Measurements from ENCODE around the gene RDX. TPM values are rescaled to one million over a fixed set of nuclear protein-coding genes. Genes with fewer than 3 reads are reported as not detected.

Gene RDX
- total RNA-seq, 4 donors from 2014 or later, result 26.5 to 42.3 (median 32.6) TPM

- no peak for DNase-seq (ENCODE audit: low spot score in 2 of 2)
- TF ChIP-seq POLR2A (IDR thresholded peaks at IDR 0.05), result no peak
- TF ChIP-seq CTCF (IDR thresholded peaks at IDR 0.05), result no peak
- no peak overlapping the region for H3K4me3 ChIP-seq (ENCODE audit: low read depth, poor library complexity, severe bottlenecking)
- intact Hi-C loops (cut with DNase I; ENCODE audit: low total_unique reads), result no loop called here
Measured at GRCh38 chr11:110279881-110280280, 16.5 kb downstream of the RDX start.

GRCh38 chr11:110272919-110273318 is 23.5 kb downstream of the RDX start:
- TF ChIP-seq POLR2A (IDR thresholded peaks at IDR 0.05) (no peak), CTCF (IDR thresholded peaks at IDR 0.05) (no peak)
- 76 to 84% methylated on average over 2 of the region's 2 CpGs for WGBS, 2 donors
- no peak for DNase-seq (ENCODE audit: low spot score in 2 of 2)
- no peak overlapping the region for H3K4me3 ChIP-seq (ENCODE audit: low read depth, poor library complexity, severe bottlenecking)
- intact Hi-C loops (cut with DNase I; ENCODE audit: low total_unique reads), result no loop called here

- WGBS, 2 donors, result 93% methylated on average over 7 of the region's 7 CpGs
- H3K4me3 ChIP-seq (ENCODE audit: low read depth, poor library complexity, severe bottlenecking), result no peak overlapping the region
- TF ChIP-seq POLR2A (IDR thresholded peaks at IDR 0.05), result no peak
- no peak for TF ChIP-seq CTCF (IDR thresholded peaks at IDR 0.05)
- DNase-seq (ENCODE audit: low spot score in 2 of 2), result no peak
- intact Hi-C loops (cut with DNase I; ENCODE audit: low total_unique reads), result no loop called here
Measured at GRCh38 chr11:110269996-110270395, 26.4 kb downstream of the RDX start.

DNA sequence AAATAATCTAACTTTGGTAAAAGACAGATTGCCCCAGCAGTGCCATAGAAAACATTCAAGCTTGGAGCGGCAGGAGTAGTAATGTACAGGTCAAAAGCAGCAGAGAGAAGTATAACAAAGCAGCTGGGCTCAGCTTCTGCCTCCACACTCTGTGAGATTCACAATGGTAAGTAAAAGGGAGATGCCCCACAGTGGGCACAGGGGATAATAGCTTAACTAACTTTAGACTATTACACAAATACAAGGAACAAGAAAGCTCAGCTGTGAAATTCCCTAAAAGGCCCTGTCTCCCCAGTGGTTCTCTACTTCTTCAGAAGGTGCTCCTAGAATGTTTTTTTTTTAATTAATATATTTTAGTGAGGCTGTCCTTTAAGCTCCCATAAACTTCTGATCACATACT is 28.0 kb downstream of the RDX start:
- 96 to 100% methylated on average over 1 of the region's 1 CpG for WGBS, 2 donors
- no peak for TF ChIP-seq POLR2A (IDR thresholded peaks at IDR 0.05)
- no peak for TF ChIP-seq CTCF (IDR thresholded peaks at IDR 0.05)
- no peak overlapping the region for H3K4me3 ChIP-seq (ENCODE audit: low read depth, poor library complexity, severe bottlenecking)
- intact Hi-C loops (cut with DNase I; ENCODE audit: low total_unique reads), result no loop called here
- no peak for DNase-seq (ENCODE audit: low spot score in 2 of 2)

GRCh38 chr11:110262072-110262403 is 34.4 kb downstream of the RDX start:
- DNase-seq (ENCODE audit: low spot score in 2 of 2), result no peak
- WGBS, 2 donors, result 95 to 96% methylated on average over 6 of the region's 6 CpGs
- intact Hi-C loops (cut with DNase I; ENCODE audit: low total_unique reads), result no loop called here
- no peak overlapping the region for H3K4me3 ChIP-seq (ENCODE audit: low read depth, poor library complexity, severe bottlenecking)
- TF ChIP-seq POLR2A (IDR thresholded peaks at IDR 0.05) (no peak), CTCF (IDR thresholded peaks at IDR 0.05) (no peak)

GRCh38 chr11:110261195-110262071 is 35.0 kb downstream of the RDX start:
- TF ChIP-seq CTCF (IDR thresholded peaks at IDR 0.05) (no peak), POLR2A (IDR thresholded peaks at IDR 0.05) (no peak)
- DNase-seq (ENCODE audit: low spot score in 2 of 2), result no peak
- WGBS, 2 donors, result 92 to 97% methylated on average over 2 of the region's 2 CpGs

More at GRCh38 chr11:110261195-110262071, 35.0 kb downstream of the RDX start:
- no peak overlapping the region for H3K4me3 ChIP-seq (ENCODE audit: low read depth, poor library complexity, severe bottlenecking)
- intact Hi-C loops (cut with DNase I; ENCODE audit: low total_unique reads), result no loop called here

Data from lower leg skin (tissue), 4 donors.